ENCODE measurements around the gene KRTAP4-5.
"Not testable (repeated sequence)": the region's sequence is repeated elsewhere in the genome, so short reads cannot be mapped to it uniquely, and the experiment has no call there.

The KRTAP4-5 gene

GRCh38 chr17:41111151-41111885, 38.3 kb downstream of the KRTAP4-5 start:
- no peak for DNase-seq (ENCODE audit: low read depth in 2 of 2, low spot score in 1 of 2)

GRCh38 chr17:41108728-41109386, 40.8 kb downstream of the KRTAP4-5 start:
- not testable (repeated sequence) for DNase-seq (ENCODE audit: low read depth in 2 of 2, low spot score in 1 of 2)

GRCh38 chr17:41107941-41108450, 41.6 kb downstream of the KRTAP4-5 start:
- DNase-seq (ENCODE audit: low read depth in 2 of 2, low spot score in 1 of 2) = no peak

GRCh38 chr17:41105347-41105746, 44.3 kb downstream of the KRTAP4-5 start, which contains the start of gene KRTAP4-9:
KRTAP4-9 (plus strand) TSS chr17:41105389; CDS start chr17:41105389, 0 bp downstream.
- not testable (repeated sequence) for DNase-seq (ENCODE audit: low read depth in 2 of 2, low spot score in 1 of 2)

GRCh38 chr17:41104386-41105038, 45.1 kb downstream of the KRTAP4-5 start:
- not testable (repeated sequence) for DNase-seq (ENCODE audit: low read depth in 2 of 2, low spot score in 1 of 2)

GRCh38 chr17:41103896-41104295, 45.7 kb downstream of the KRTAP4-5 start:
- DNase-seq (ENCODE audit: low read depth in 2 of 2, low spot score in 1 of 2) = no peak

- DNase-seq (ENCODE audit: low read depth in 2 of 2, low spot score in 1 of 2) = no peak
Observed at GRCh38 chr17:41101586-41102259, 47.9 kb downstream of the KRTAP4-5 start, which contains the start of gene KRTAP4-16. KRTAP4-16 (minus strand) TSS chr17:41102209; CDS start chr17:41102209, 0 bp downstream.

GRCh38 chr17:41099682-41100480, 49.7 kb downstream of the KRTAP4-5 start:
- DNase-seq (ENCODE audit: low read depth in 2 of 2, low spot score in 1 of 2) = not testable (repeated sequence)
